ENCODE data around the gene ZBTB12.
"Not testable (repeated sequence)": the region's sequence is repeated elsewhere in the genome, so short reads cannot be mapped to it uniquely, and the experiment has no call there.

ZBTB12 gene

GRCh38 chr6:31901953-31902643 lies at the start of gene ZBTB12:
Gene ZBTB12, minus strand, starts transcription at chr6:31902086. Its CDS starts 781 bp downstream, at chr6:31901305.
- DNase-seq, result peak; percentile 81

GRCh38 chr6:31949926-31950548 lies 48.2 kb upstream of the ZBTB12 start:
- no peak for DNase-seq

GRCh38 chr6:31948753-31949413 lies 47.0 kb upstream of the ZBTB12 start:
- no peak for DNase-seq

GRCh38 chr6:31948306-31948705 lies 46.4 kb upstream of the ZBTB12 start:
- DNase-seq, result no peak

GRCh38 chr6:31947864-31948263 lies 46.0 kb upstream of the ZBTB12 start:
- no peak for DNase-seq

- no peak for DNase-seq
Measured at GRCh38 chr6:31947070-31947675, 45.3 kb upstream of the ZBTB12 start.

GRCh38 chr6:31946370-31946885 lies 44.5 kb upstream of the ZBTB12 start:
- no peak for DNase-seq

GRCh38 chr6:31945507-31946369 lies 43.9 kb upstream of the ZBTB12 start, which contains the start of gene CFB:
Gene CFB, plus strand, starts transcription at chr6:31946095. Its CDS starts 127 bp downstream, at chr6:31946222.
- DNase-seq, result no peak

GRCh38 chr6:31945154-31945506 lies 43.2 kb upstream of the ZBTB12 start:
- DNase-seq, result no peak

GRCh38 chr6:31943742-31944141 lies 41.9 kb upstream of the ZBTB12 start:
- no peak for DNase-seq

- DNase-seq, result no peak
Measured at GRCh38 chr6:31940256-31940664, 38.4 kb upstream of the ZBTB12 start.

- DNase-seq, result no peak
Measured at GRCh38 chr6:31935823-31936222, 33.9 kb upstream of the ZBTB12 start.

- DNase-seq, result no peak
Measured at GRCh38 chr6:31935021-31935420, 33.1 kb upstream of the ZBTB12 start.

GRCh38 chr6:31933537-31933936 lies 31.7 kb upstream of the ZBTB12 start:
- no peak for DNase-seq

GRCh38 chr6:31932137-31932536 lies 30.3 kb upstream of the ZBTB12 start:
- DNase-seq, result not testable (repeated sequence)

GRCh38 chr6:31930962-31931361 lies 29.1 kb upstream of the ZBTB12 start:
- DNase-seq, result no peak

GRCh38 chr6:31928672-31928939 lies 26.7 kb upstream of the ZBTB12 start:
- DNase-seq, result no peak

- DNase-seq, result no peak
Measured at GRCh38 chr6:31927863-31928671, 26.2 kb upstream of the ZBTB12 start.

- DNase-seq, result no peak
Measured at GRCh38 chr6:31927242-31927862, 25.5 kb upstream of the ZBTB12 start, which contains the start of gene C2. Gene C2, plus strand, starts transcription at chr6:31927717. Its CDS starts 36 bp downstream, at chr6:31927753.

GRCh38 chr6:31922942-31923341 lies 21.1 kb upstream of the ZBTB12 start:
- no peak for DNase-seq

GRCh38 chr6:31920811-31921210 lies 18.9 kb upstream of the ZBTB12 start:
- DNase-seq, result no peak
